NT2/D1 (cell line): ENCODE results near the gene S1PR4.

Experiments
- SUZ12 ChIP-seq: IDR thresholded peaks from 2 replicates; pipeline ENCODE4 v1.6.1; 2011; ENCODE audit not compliant: insufficient read length, insufficient read depth; ENCODE audit errors: extremely low read depth
- YY1 ChIP-seq: IDR thresholded peaks from 2 replicates; pipeline ENCODE4 v1.6.1; 2011; ENCODE audit not compliant: insufficient read length, insufficient read depth
- ZNF274 ChIP-seq: IDR thresholded peaks from 2 replicates; pipeline ENCODE4 v1.6.1; 2011; ENCODE audit warnings: mild to moderate bottlenecking, low read depth, low read length

- TF ChIP-seq YY1 (no peak), ZNF274 (no peak), SUZ12 (no peak)
Observed at GRCh38 chr19:3142292-3142670, 36.3 kb upstream of the S1PR4 start.
